ENCODE results near the gene CDH23. TPM values are rescaled to one million over a fixed set of nuclear protein-coding genes. Genes with fewer than 3 reads are reported as not detected.

Gene CDH23
- total and polyA plus RNA-seq, 2 donors from 2014 or later, result 1.1 to 6.4 TPM

DNA sequence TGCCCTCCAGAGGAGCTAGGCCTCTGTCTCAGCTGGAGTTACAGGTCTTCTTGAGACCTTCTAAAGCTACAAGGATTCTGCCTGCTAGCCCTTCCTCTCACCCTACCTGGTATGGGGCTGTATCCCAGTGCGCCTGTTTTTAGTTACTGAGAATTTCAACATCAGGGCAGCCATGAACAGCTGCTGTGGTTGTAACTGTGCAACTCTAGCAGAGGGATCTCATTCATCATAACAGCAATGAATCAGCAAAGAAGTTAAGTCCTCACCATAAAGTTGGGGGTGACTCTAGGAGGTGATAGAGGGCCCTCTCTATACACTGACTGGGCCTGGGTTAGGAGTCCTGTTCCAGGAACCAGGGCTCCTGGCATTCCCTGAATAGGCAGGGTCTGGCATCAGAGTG lies 14.0 kb upstream of the CDH23 start:
- Histone ChIP-seq H3K36me3 (ENCODE audit: control insufficient read depth in 2 of 3, insufficient read depth in 3 of 3, low read length in 3 of 3) (no peaks in the 10 kb centered on the region), H3K4me3 (ENCODE audit: low read length in 3 of 3) (no peak overlapping the region), H3K4me1 (ENCODE audit: control insufficient read depth in 2 of 3, insufficient read depth in 2 of 3, low read depth in 1 of 3, low read length in 3 of 3) (peaks cover 0 to under 1% (median 0%) of the 10 kb centered on the region in 3 donors), H3K27me3 (ENCODE audit: control insufficient read depth, insufficient read depth, low read length) (no peaks in the 10 kb centered on the region), H3K9ac (ENCODE audit: low read length in 3 of 3) (no peak overlapping the region), H3K27ac (ENCODE audit: low read depth in 2 of 2, low read length in 2 of 2) (no peak overlapping the region), H3K9me3 (ENCODE audit: control insufficient read depth in 2 of 3, insufficient read depth in 1 of 3, low read length in 3 of 3) (no peaks in the 10 kb centered on the region)
- intact Hi-C loops (cut with DNase I), result no loop called here
- no peak for FAIRE-seq
- DNase-seq, result no peak
- no peak for TF ChIP-seq CTCF (IDR thresholded peaks at IDR 0.05; ENCODE audit: borderline replicate concordance, extremely low read depth, insufficient read depth)

GRCh38 chr10:71383972-71384687 lies 12.6 kb upstream of the CDH23 start:
- no peak overlapping the region for H3K4me3 ChIP-seq (ENCODE audit: low read length in 3 of 3)
- no peak for FAIRE-seq
- intact Hi-C loops (cut with DNase I), result no loop called here

GRCh38 chr10:71388171-71388570 lies 8.5 kb upstream of the CDH23 start:
- no peak for FAIRE-seq

More at GRCh38 chr10:71383972-71384687, 12.6 kb upstream of the CDH23 start:
- H3K9me3 ChIP-seq (ENCODE audit: control insufficient read depth in 2 of 3, insufficient read depth in 1 of 3, low read length in 3 of 3), result no peaks in the 10 kb centered on the region
- no peak overlapping the region for H3K9ac ChIP-seq (ENCODE audit: low read length in 3 of 3)
- H3K36me3 ChIP-seq (ENCODE audit: control insufficient read depth in 2 of 3, insufficient read depth in 3 of 3, low read length in 3 of 3), result no peaks in the 10 kb centered on the region
- TF ChIP-seq CTCF (IDR thresholded peaks at IDR 0.05; ENCODE audit: borderline replicate concordance, extremely low read depth, insufficient read depth), result peak; percentile 84
- peak; percentile 28 to 86 (median 63) for DNase-seq
- no peaks in the 10 kb centered on the region for H3K4me1 ChIP-seq (ENCODE audit: control insufficient read depth in 2 of 3, insufficient read depth in 2 of 3, low read depth in 1 of 3, low read length in 3 of 3)
- H3K27me3 ChIP-seq (ENCODE audit: control insufficient read depth, insufficient read depth, low read length), result no peaks in the 10 kb centered on the region
- no peak overlapping the region for H3K27ac ChIP-seq (ENCODE audit: low read depth in 2 of 2, low read length in 2 of 2)

More at GRCh38 chr10:71388171-71388570, 8.5 kb upstream of the CDH23 start:
- Histone ChIP-seq H3K4me1 (ENCODE audit: control insufficient read depth in 2 of 3, insufficient read depth in 2 of 3, low read depth in 1 of 3, low read length in 3 of 3) (no peaks in the 10 kb centered on the region), H3K9me3 (ENCODE audit: control insufficient read depth in 2 of 3, insufficient read depth in 1 of 3, low read length in 3 of 3) (no peaks in the 10 kb centered on the region), H3K4me3 (ENCODE audit: low read length in 3 of 3) (no peak overlapping the region), H3K36me3 (ENCODE audit: control insufficient read depth in 2 of 3, insufficient read depth in 3 of 3, low read length in 3 of 3) (no peaks in the 10 kb centered on the region), H3K27me3 (ENCODE audit: control insufficient read depth, insufficient read depth, low read length) (no peaks in the 10 kb centered on the region), H3K9ac (ENCODE audit: low read length in 3 of 3) (no peak overlapping the region), H3K27ac (ENCODE audit: low read depth in 2 of 2, low read length in 2 of 2) (no peak overlapping the region)
- intact Hi-C loops (cut with DNase I), result no loop called here
- DNase-seq, result no peak
- no peak for TF ChIP-seq CTCF (IDR thresholded peaks at IDR 0.05; ENCODE audit: borderline replicate concordance, extremely low read depth, insufficient read depth)

Data from kidney (tissue), 14 donors.